ENCODE measurements around the gene MUC4.
"Not testable (repeated sequence)": the region's sequence is repeated elsewhere in the genome, so short reads cannot be mapped to it uniquely, and the experiment has no call there.

Gene MUC4

GRCh38 chr3:195762611-195763010, 49.1 kb downstream of the MUC4 start:
- DNase-seq (ENCODE audit: low read depth), result no peak

GRCh38 chr3:195762249-195762585, 49.5 kb downstream of the MUC4 start:
- DNase-seq (ENCODE audit: low read depth), result no peak

GRCh38 chr3:195761567-195762248, 50.0 kb downstream of the MUC4 start:
- DNase-seq (ENCODE audit: low read depth), result no peak

- DNase-seq (ENCODE audit: low read depth), result no peak
Measured at GRCh38 chr3:195761123-195761566, 50.6 kb downstream of the MUC4 start.

- DNase-seq (ENCODE audit: low read depth), result no peak
Measured at GRCh38 chr3:195760345-195761122, 51.2 kb downstream of the MUC4 start.

GRCh38 chr3:195758721-195759353, 52.9 kb downstream of the MUC4 start:
- DNase-seq (ENCODE audit: low read depth), result no peak

- no peak for DNase-seq (ENCODE audit: low read depth)
Measured at GRCh38 chr3:195757827-195758226, 53.9 kb downstream of the MUC4 start.

GRCh38 chr3:195757438-195757770, 54.3 kb downstream of the MUC4 start:
- no peak for DNase-seq (ENCODE audit: low read depth)

GRCh38 chr3:195755791-195756676, 55.7 kb downstream of the MUC4 start:
- no peak for DNase-seq (ENCODE audit: low read depth)

- no peak for DNase-seq (ENCODE audit: low read depth)
Measured at GRCh38 chr3:195755391-195755790, 56.3 kb downstream of the MUC4 start.

- no peak for DNase-seq (ENCODE audit: low read depth)
Measured at GRCh38 chr3:195754906-195755305, 56.8 kb downstream of the MUC4 start.

- no peak for DNase-seq (ENCODE audit: low read depth)
Measured at GRCh38 chr3:195754141-195754540, 57.6 kb downstream of the MUC4 start.

GRCh38 chr3:195753581-195753980, 58.1 kb downstream of the MUC4 start:
- DNase-seq (ENCODE audit: low read depth), result no peak

- DNase-seq (ENCODE audit: low read depth), result no peak
Measured at GRCh38 chr3:195752546-195753331, 59.0 kb downstream of the MUC4 start.

- no peak for DNase-seq (ENCODE audit: low read depth)
Measured at GRCh38 chr3:195752066-195752465, 59.7 kb downstream of the MUC4 start.

GRCh38 chr3:195751560-195751959, 60.2 kb downstream of the MUC4 start:
- no peak for DNase-seq (ENCODE audit: low read depth)

GRCh38 chr3:195750797-195751520, 60.8 kb downstream of the MUC4 start:
- no peak for DNase-seq (ENCODE audit: low read depth)

GRCh38 chr3:195749101-195749500, 62.6 kb downstream of the MUC4 start:
- not testable (repeated sequence) for DNase-seq (ENCODE audit: low read depth)

- no peak for DNase-seq (ENCODE audit: low read depth)
Measured at GRCh38 chr3:195748661-195749060, 63.1 kb downstream of the MUC4 start.

- no peak for DNase-seq (ENCODE audit: low read depth)
Measured at GRCh38 chr3:195746751-195747150, 65.0 kb downstream of the MUC4 start.

- DNase-seq (ENCODE audit: low read depth), result no peak
Measured at GRCh38 chr3:195746346-195746745, 65.4 kb downstream of the MUC4 start.

Data from ELR (cell line).